Trophoblast cell (in vitro differentiated cells and primary cell): ENCODE results near the gene SAMM50.

Experiments used
- DNase-seq, 2 donors: peaks; one replicate each; pipeline ENCODE4 v3.0.0-alpha.2; 2016
- H2AFZ ChIP-seq: 2 replicates; pipeline ENCODE4 v1.6.1; 2013; ENCODE audit warnings: low read length, moderate library complexity, mild to moderate bottlenecking; ENCODE audit not compliant: insufficient read depth, poor library complexity
- H2AK5ac ChIP-seq: 2 replicates; pipeline ENCODE4 v1.6.1; 2013; ENCODE audit warnings: mild to moderate bottlenecking, low read length
- H2BK120ac ChIP-seq: 2 replicates; pipeline ENCODE4 v1.6.1; 2013; ENCODE audit warnings: low read length, mild to moderate bottlenecking, moderate library complexity; ENCODE audit not compliant: insufficient read depth, poor library complexity
- H2BK12ac ChIP-seq: 2 replicates; pipeline ENCODE4 v1.6.1; 2013; ENCODE audit warnings: mild to moderate bottlenecking, low read length, moderate library complexity
- H2BK5ac ChIP-seq: 2 replicates; pipeline ENCODE4 v1.6.1; 2013; ENCODE audit warnings: low read length, low read depth, moderate library complexity, mild to moderate bottlenecking; ENCODE audit not compliant: poor library complexity
- H3K14ac ChIP-seq: 2 replicates; pipeline ENCODE4 v1.6.1; 2013; ENCODE audit warnings: mild to moderate bottlenecking, low read length
- H3K18ac ChIP-seq: 2 replicates; pipeline ENCODE4 v1.6.1; 2013; ENCODE audit warnings: mild to moderate bottlenecking, low read length
- H3K23ac ChIP-seq: 2 replicates; pipeline ENCODE4 v1.6.1; 2013; ENCODE audit warnings: low read length
- H3K27ac ChIP-seq: 2 replicates; pipeline ENCODE4 v1.5.1; 2013; ENCODE audit warnings: low read depth, mild to moderate bottlenecking, inconsistent platforms, low read length, moderate library complexity
- H3K27me3 ChIP-seq: 2 replicates; pipeline ENCODE4 v1.6.1; 2013; ENCODE audit warnings: inconsistent platforms, mild to moderate bottlenecking, low read length, moderate library complexity; ENCODE audit not compliant: insufficient read depth
- H3K36me3 ChIP-seq, 2 experiments: 1 replicate in 1 of 2; 2 replicates in 1 of 2; pipeline ENCODE4 v1.6.1; 2013; ENCODE audit warnings: low read length in 2 of 2, mild to moderate bottlenecking in 2 of 2, moderate library complexity in 1 of 2; ENCODE audit not compliant: insufficient read depth in 2 of 2, control insufficient read depth in 1 of 2
- H3K4ac ChIP-seq: 2 replicates; pipeline ENCODE4 v1.6.1; 2013; ENCODE audit warnings: low read depth, mild to moderate bottlenecking, low read length, moderate library complexity
- H3K4me1 ChIP-seq, 2 experiments: 1 replicate in 1 of 2; 2 replicates in 1 of 2; pipeline ENCODE4 v1.6.1; 2013; ENCODE audit warnings: low read length in 2 of 2, mild to moderate bottlenecking in 2 of 2, moderate library complexity in 1 of 2; ENCODE audit not compliant: insufficient read depth in 2 of 2, control insufficient read depth in 1 of 2
- H3K4me2 ChIP-seq: 2 replicates; pipeline ENCODE4 v1.6.1; 2013; ENCODE audit warnings: inconsistent platforms, mild to moderate bottlenecking, low read length, moderate library complexity
- H3K4me3 ChIP-seq: 2 replicates; pipeline ENCODE4 v1.5.1; 2013; ENCODE audit warnings: mild to moderate bottlenecking, low read depth, low read length, inconsistent platforms
- H3K79me1 ChIP-seq: one replicate; pipeline ENCODE4 v1.6.1; 2013; ENCODE audit warnings: low read length
- H3K79me2 ChIP-seq: 2 replicates; pipeline ENCODE4 v1.6.1; 2013; ENCODE audit warnings: low read length, mild to moderate bottlenecking; ENCODE audit not compliant: control insufficient read depth, insufficient read depth, poor library complexity
- H3K9ac ChIP-seq: 2 replicates; pipeline ENCODE4 v1.6.1; 2013; ENCODE audit warnings: mild to moderate bottlenecking, low read length
- H3K9me3 ChIP-seq: 2 replicates; pipeline ENCODE4 v1.6.1; 2013; ENCODE audit warnings: low read depth, mild to moderate bottlenecking, control low read depth, inconsistent platforms, low read length; ENCODE audit not compliant: insufficient read depth
- H4K12ac ChIP-seq: 2 replicates; pipeline ENCODE4 v1.6.1; 2013; ENCODE audit warnings: low read depth, mild to moderate bottlenecking, low read length, moderate library complexity
- H4K8ac ChIP-seq: 2 replicates; pipeline ENCODE4 v1.6.1; 2013; ENCODE audit warnings: low read depth, mild to moderate bottlenecking, low read length, moderate library complexity
- H4K91ac ChIP-seq: one replicate; pipeline ENCODE4 v1.6.1; 2013; ENCODE audit warnings: low read depth, mild to moderate bottlenecking, low read length, moderate library complexity
- WGBS: extraction: QIAGEN DNeasy Blood & Tissue Kit; methylation state at CpG from one replicate; pipeline ENCODE4 v1.1.7; 2013; ENCODE audit warnings: missing lambda C conversion rate; ENCODE audit not compliant: insufficient read length, insufficient coverage; ENCODE audit errors: extremely low coverage; 5-methylcytosine and 5-hydroxymethylcytosine counted together

SAMM50 gene

DNA sequence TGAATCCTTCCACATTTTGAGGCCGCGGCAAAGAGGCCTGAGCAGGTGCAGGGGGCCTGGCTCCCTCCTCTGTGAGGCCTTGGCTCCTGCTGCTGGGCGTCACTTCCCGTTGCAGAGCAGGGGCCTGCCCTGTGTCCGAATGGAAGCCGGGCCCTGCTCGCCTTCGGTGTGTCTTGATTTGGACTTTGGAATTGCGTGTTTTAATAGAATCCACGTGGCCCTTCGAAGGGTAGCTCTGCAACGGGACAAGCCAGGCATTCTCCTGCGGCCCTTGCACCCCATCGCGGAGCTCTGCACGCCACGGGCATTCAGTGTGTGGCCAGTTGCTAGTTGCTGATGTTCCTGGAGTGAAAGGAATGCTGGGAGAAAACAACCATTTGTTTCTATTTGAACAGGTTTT, 25.8 kb downstream of the SAMM50 start:
- Histone ChIP-seq H3K27me3 (no peaks in the 10 kb centered on the region), H2AFZ (no peak overlapping the region), H2BK120ac (no peak overlapping the region), H3K79me1 (no peaks in the 10 kb centered on the region), H3K4me1 (no peaks in the 10 kb centered on the region), H3K4me3 (no peak overlapping the region), H3K27ac (no peak overlapping the region), H3K4ac (no peak overlapping the region), H2BK5ac (no peak overlapping the region), H3K14ac (no peak overlapping the region), H3K36me3 (peaks cover 47 to 64% of the 10 kb centered on the region in 2 experiments), H2BK12ac (no peak overlapping the region), H3K23ac (no peak overlapping the region), H3K9me3 (peaks cover 1% of the 10 kb centered on the region), H4K91ac (no peak overlapping the region), H3K79me2 (no peaks in the 10 kb centered on the region), H4K12ac (no peak overlapping the region), H2AK5ac (no peak overlapping the region), H3K9ac (no peak overlapping the region), H4K8ac (no peak overlapping the region), H3K4me2 (no peak overlapping the region), H3K18ac (no peak overlapping the region)
- DNase-seq, result no peak
- no CpG with 5 or more reads among the region's 17 CpGs for WGBS

DNA sequence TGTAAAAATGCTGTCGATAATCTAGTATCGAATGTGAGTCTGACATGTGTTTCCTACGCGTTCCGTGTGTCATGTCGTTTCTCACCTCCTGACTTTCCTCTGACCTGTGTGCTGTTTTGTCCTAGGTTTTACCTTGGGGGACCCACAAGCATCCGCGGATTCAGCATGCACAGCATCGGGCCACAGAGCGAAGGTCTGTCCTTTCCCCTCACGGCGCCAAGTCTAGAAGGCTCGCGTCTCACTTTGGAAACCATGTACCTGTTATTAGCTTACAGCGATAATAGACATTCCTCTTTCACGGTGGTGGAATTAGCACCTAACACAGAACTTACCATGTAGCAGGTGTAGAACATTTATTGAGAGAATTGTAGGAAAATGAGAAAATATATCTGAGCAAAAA, 28.6 kb downstream of the SAMM50 start:
- Histone ChIP-seq H4K12ac (no peak overlapping the region), H4K8ac (no peak overlapping the region), H3K14ac (no peak overlapping the region), H2AFZ (no peak overlapping the region), H3K79me2 (no peaks in the 10 kb centered on the region), H3K4me1 (no peaks in the 10 kb centered on the region), H3K27me3 (no peaks in the 10 kb centered on the region), H2BK120ac (no peak overlapping the region), H3K23ac (no peak overlapping the region), H2BK12ac (no peak overlapping the region), H3K18ac (no peak overlapping the region), H3K79me1 (no peaks in the 10 kb centered on the region), H3K27ac (no peak overlapping the region), H3K4me3 (no peak overlapping the region), H3K9ac (no peak overlapping the region), H2BK5ac (no peak overlapping the region), H2AK5ac (no peak overlapping the region), H3K9me3 (peaks cover 1% of the 10 kb centered on the region), H4K91ac (no peak overlapping the region), H3K4me2 (no peak overlapping the region), H3K4ac (no peak overlapping the region), H3K36me3 (peaks cover 34 to 46% of the 10 kb centered on the region in 2 experiments)
- no peak for DNase-seq
- no CpG with 5 or more reads among the region's 16 CpGs for WGBS

DNA sequence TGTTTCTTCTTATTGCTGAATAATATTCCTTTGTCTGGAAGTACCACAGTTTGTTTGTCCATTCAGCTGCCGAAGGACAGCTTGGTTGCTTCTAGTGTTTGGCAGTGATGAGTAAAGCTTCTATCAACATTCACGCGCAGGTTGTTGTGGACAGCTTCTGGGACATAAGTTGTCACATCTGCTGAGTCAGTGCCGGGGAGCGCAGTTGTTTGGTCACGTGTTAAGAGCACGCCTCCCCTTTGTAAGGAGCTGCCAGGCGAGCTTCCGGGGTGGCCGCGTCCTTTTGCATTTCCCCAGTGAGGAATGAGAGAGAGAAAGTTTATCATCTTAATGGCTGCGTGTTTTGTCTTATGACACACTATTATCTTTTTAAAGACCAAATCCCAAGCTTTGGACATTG, 30.3 kb downstream of the SAMM50 start:
- no CpG with 5 or more reads among the region's 12 CpGs for WGBS
- no peak overlapping the region for H3K4ac ChIP-seq
- no peak overlapping the region for H3K4me2 ChIP-seq
- no peak overlapping the region for H2BK120ac ChIP-seq
- H2BK12ac ChIP-seq, result no peak overlapping the region
- H3K4me3 ChIP-seq, result no peak overlapping the region
- no peak overlapping the region for H4K8ac ChIP-seq
- no peak overlapping the region for H3K18ac ChIP-seq
- no peak overlapping the region for H4K12ac ChIP-seq
- H3K36me3 ChIP-seq, result peaks cover 30 to 42% of the 10 kb centered on the region in 2 experiments
- H3K79me1 ChIP-seq, result no peaks in the 10 kb centered on the region
- H3K23ac ChIP-seq, result no peak overlapping the region
- DNase-seq, result no peak
- no peak overlapping the region for H2AFZ ChIP-seq
- no peak overlapping the region for H4K91ac ChIP-seq
- no peak overlapping the region for H2AK5ac ChIP-seq
- no peaks in the 10 kb centered on the region for H3K27me3 ChIP-seq
- no peak overlapping the region for H3K27ac ChIP-seq
- no peaks in the 10 kb centered on the region for H3K9me3 ChIP-seq
- no peak overlapping the region for H2BK5ac ChIP-seq
- no peak overlapping the region for H3K9ac ChIP-seq
- no peaks in the 10 kb centered on the region for H3K4me1 ChIP-seq
- no peak overlapping the region for H3K14ac ChIP-seq
- H3K79me2 ChIP-seq, result no peaks in the 10 kb centered on the region

DNA sequence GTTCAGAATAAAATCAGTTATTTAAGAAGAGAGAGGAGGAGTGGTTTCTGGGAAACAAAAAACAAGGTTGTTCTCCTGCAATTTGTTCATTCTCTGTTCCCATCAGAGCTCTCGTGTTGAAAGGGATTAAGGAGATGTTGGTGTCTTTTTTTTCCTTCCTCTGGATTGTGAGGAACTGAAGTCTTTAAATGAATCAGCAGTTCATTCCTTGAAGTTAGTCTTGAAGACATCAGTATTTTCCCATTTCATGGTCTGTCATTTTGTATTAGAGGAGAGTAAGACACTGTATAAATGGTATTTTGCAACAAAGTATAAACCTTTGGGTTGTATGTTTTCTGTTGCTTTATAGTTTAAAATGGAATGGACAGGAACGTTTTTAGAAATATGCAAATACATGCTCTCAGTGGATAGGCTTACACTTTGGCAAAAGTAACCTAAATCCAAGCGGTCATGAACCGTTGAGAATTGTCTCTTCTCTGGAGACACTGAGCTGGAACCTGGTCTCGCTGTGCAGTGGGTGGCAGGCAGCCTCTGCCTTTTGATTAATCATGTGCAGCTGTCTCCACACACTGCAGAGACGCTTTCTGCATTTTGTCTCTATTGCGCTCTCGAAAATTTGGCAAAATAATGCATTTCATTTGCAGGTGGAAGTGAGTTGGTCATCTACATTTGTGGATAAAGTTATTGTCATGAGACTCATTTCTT, 33.0 kb downstream of the SAMM50 start:
- H3K4me2 ChIP-seq, result no peak overlapping the region
- WGBS, result no CpG with 5 or more reads among the region's 8 CpGs
- H3K4ac ChIP-seq, result no peak overlapping the region
- no peak overlapping the region for H4K91ac ChIP-seq
- no peaks in the 10 kb centered on the region for H3K9me3 ChIP-seq
- H2BK120ac ChIP-seq, result no peak overlapping the region
- H2BK12ac ChIP-seq, result no peak overlapping the region
- H3K4me1 ChIP-seq, result peaks cover 0 to 2% of the 10 kb centered on the region in 2 experiments
- H3K18ac ChIP-seq, result no peak overlapping the region
- H3K14ac ChIP-seq, result no peak overlapping the region
- no peak overlapping the region for H4K12ac ChIP-seq
- no peaks in the 10 kb centered on the region for H3K79me2 ChIP-seq
- no peak for DNase-seq
- no peak overlapping the region for H3K4me3 ChIP-seq
- H3K27ac ChIP-seq, result no peak overlapping the region
- H3K36me3 ChIP-seq, result peaks cover 33 to 48% of the 10 kb centered on the region in 2 experiments
- no peak overlapping the region for H4K8ac ChIP-seq
- no peaks in the 10 kb centered on the region for H3K79me1 ChIP-seq
- no peak overlapping the region for H3K23ac ChIP-seq
- no peak overlapping the region for H3K9ac ChIP-seq
- H2BK5ac ChIP-seq, result no peak overlapping the region
- H2AFZ ChIP-seq, result no peak overlapping the region
- no peak overlapping the region for H2AK5ac ChIP-seq
- no peaks in the 10 kb centered on the region for H3K27me3 ChIP-seq
